H9 (cell line): ENCODE results near the gene KRTAP10-8. TPM values are rescaled to one million over a fixed set of nuclear protein-coding genes. Genes with fewer than 3 reads are reported as not detected.

ENCODE experiments used
- DNase-seq: peaks from one replicate; pipeline ENCODE4 v3.0.0-alpha.2; 2017
- H2AFZ ChIP-seq: one replicate; pipeline ENCODE4 v1.6.1; 2013; ENCODE audit warnings: mild to moderate bottlenecking, low read length, control low read depth, moderate library complexity
- H2AK5ac ChIP-seq: 2 replicates; pipeline ENCODE4 v1.6.1; 2013; ENCODE audit warnings: low read length, control low read depth, mixed read lengths; ENCODE audit not compliant: insufficient read length
- H2BK120ac ChIP-seq: one replicate; pipeline ENCODE4 v1.6.1; 2013; ENCODE audit warnings: low read depth, mild to moderate bottlenecking, low read length, control low read depth, inconsistent platforms; ENCODE audit not compliant: poor library complexity, severe bottlenecking
- H2BK12ac ChIP-seq: 2 replicates; pipeline ENCODE4 v1.6.1; 2013; ENCODE audit warnings: low read length, control low read depth, mixed read lengths, low read depth; ENCODE audit not compliant: insufficient read length
- H2BK15ac ChIP-seq: 2 replicates; pipeline ENCODE4 v1.6.1; 2013; ENCODE audit warnings: low read depth, low read length, control low read depth
- H2BK20ac ChIP-seq: one replicate; pipeline ENCODE4 v1.6.1; 2013; ENCODE audit warnings: low read depth, mild to moderate bottlenecking, low read length, control low read depth, inconsistent platforms; ENCODE audit not compliant: poor library complexity, severe bottlenecking
- H2BK5ac ChIP-seq: 2 replicates; pipeline ENCODE4 v1.6.1; 2013; ENCODE audit warnings: low read length, control low read depth, mixed read lengths; ENCODE audit not compliant: insufficient read length
- H3K14ac ChIP-seq: 2 replicates; pipeline ENCODE4 v1.6.1; 2013; ENCODE audit warnings: low read length, control low read depth; ENCODE audit not compliant: insufficient read depth
- H3K18ac ChIP-seq: 2 replicates; pipeline ENCODE4 v1.6.1; 2013; ENCODE audit warnings: low read depth, mild to moderate bottlenecking, mixed read lengths, low read length, control low read depth; ENCODE audit not compliant: insufficient read length
- H3K23ac ChIP-seq: 2 replicates; pipeline ENCODE4 v1.6.1; 2013; ENCODE audit warnings: low read length, control low read depth, mixed read lengths, low read depth; ENCODE audit not compliant: insufficient read length
- H3K23me2 ChIP-seq: 2 replicates; pipeline ENCODE4 v1.6.1; 2013; ENCODE audit warnings: low read depth, mild to moderate bottlenecking, mixed read lengths, low read length, control low read depth; ENCODE audit not compliant: insufficient read length, poor library complexity, severe bottlenecking
- H3K27ac ChIP-seq: 2 replicates; pipeline ENCODE4 v1.5.1; 2013; ENCODE audit warnings: low read length, control low read depth, mixed read lengths, low read depth; ENCODE audit not compliant: insufficient read length
- H3K27me3 ChIP-seq: 2 replicates; pipeline ENCODE4 v1.6.1; 2013; ENCODE audit warnings: low read length, control low read depth, inconsistent platforms; ENCODE audit not compliant: insufficient read depth
- H3K4ac ChIP-seq: 2 replicates; pipeline ENCODE4 v1.6.1; 2013; ENCODE audit warnings: low read depth, mild to moderate bottlenecking, control low read depth, inconsistent platforms, low read length, moderate library complexity
- H3K4me1 ChIP-seq: 2 replicates; pipeline ENCODE4 v1.6.1; 2013; ENCODE audit warnings: low read length, control low read depth, inconsistent platforms; ENCODE audit not compliant: insufficient read depth
- H3K4me2 ChIP-seq: 2 replicates; pipeline ENCODE4 v1.6.1; 2013; ENCODE audit warnings: low read length, control low read depth, mixed read lengths; ENCODE audit not compliant: insufficient read length, insufficient read depth
- H3K56ac ChIP-seq: 2 replicates; pipeline ENCODE4 v1.6.1; 2013; ENCODE audit warnings: low read depth, mild to moderate bottlenecking, mixed read lengths, low read length, control low read depth; ENCODE audit not compliant: insufficient read length
- H3K79me1 ChIP-seq: 2 replicates; pipeline ENCODE4 v1.6.1; 2013; ENCODE audit warnings: low read depth, mild to moderate bottlenecking, moderate library complexity, low read length, control low read depth, inconsistent platforms; ENCODE audit not compliant: insufficient read depth, poor library complexity, severe bottlenecking
- H3K79me2 ChIP-seq: 2 replicates; pipeline ENCODE4 v1.6.1; 2013; ENCODE audit warnings: low read length, control low read depth, inconsistent platforms; ENCODE audit not compliant: insufficient read depth
- H3K9ac ChIP-seq: 2 replicates; pipeline ENCODE4 v1.6.1; 2013; ENCODE audit warnings: low read length, control low read depth, mixed read lengths; ENCODE audit not compliant: insufficient read length; ENCODE audit errors: extremely low read depth
- H3K9me3 ChIP-seq: one replicate; pipeline ENCODE4 v1.6.1; 2013; ENCODE audit warnings: low read depth, low read length, inconsistent platforms; ENCODE audit not compliant: control insufficient read depth
- H3T11ph ChIP-seq: one replicate; pipeline ENCODE4 v1.6.1; 2013; ENCODE audit warnings: mild to moderate bottlenecking, low read length, control low read depth, inconsistent platforms
- H4K20me1 ChIP-seq: one replicate; pipeline ENCODE4 v1.6.1; 2013; ENCODE audit not compliant: control insufficient read depth, insufficient read length, insufficient read depth
- H4K5ac ChIP-seq: 2 replicates; pipeline ENCODE4 v1.6.1; 2013; ENCODE audit warnings: low read depth, mild to moderate bottlenecking, mixed read lengths, low read length, control low read depth; ENCODE audit not compliant: insufficient read length
- H4K8ac ChIP-seq: replicated peaks from 2 replicates; pipeline ENCODE4 v1.6.1; 2013; ENCODE audit warnings: low read length, control low read depth, mixed read lengths, low read depth; ENCODE audit not compliant: insufficient read length
- H4K91ac ChIP-seq: 2 replicates; pipeline ENCODE4 v1.6.1; 2013; ENCODE audit warnings: low read depth, mild to moderate bottlenecking, moderate library complexity, mixed read lengths, low read length, control low read depth; ENCODE audit not compliant: insufficient read length
- H3K27ac Mint-ChIP-seq, 3 experiments: 2 replicates in 2 of 3; 3 replicates in 1 of 3; pipeline ENCODE4 v1.8.0; 2020 to 2021; ENCODE audit warnings: mixed read lengths in 3 of 3, mild to moderate bottlenecking in 1 of 3, moderate library complexity in 1 of 3
- H3K27me3 Mint-ChIP-seq: 2 replicates; pipeline ENCODE4 v1.8.0; 2021; ENCODE audit warnings: low read depth, mild to moderate bottlenecking, moderate library complexity, mixed read lengths
- H3K36me3 Mint-ChIP-seq, 3 experiments: 2 replicates in 2 of 3; 3 replicates in 1 of 3; pipeline ENCODE4 v1.8.0; 2020 to 2021; ENCODE audit warnings: low read depth in 3 of 3, mixed read lengths in 3 of 3; ENCODE audit not compliant: insufficient read depth in 1 of 3
- H3K4me1 Mint-ChIP-seq, 2 experiments: 2 replicates each; pipeline ENCODE4 v1.8.0; 2020; ENCODE audit warnings: mixed read lengths in 2 of 2
- H3K4me3 Mint-ChIP-seq, 2 experiments: 2 replicates in 1 of 2; 3 replicates in 1 of 2; pipeline ENCODE4 v1.8.0; 2020 to 2021; ENCODE audit warnings: mild to moderate bottlenecking in 2 of 2, mixed read lengths in 2 of 2, moderate library complexity in 1 of 2
- H3K9me3 Mint-ChIP-seq, 2 experiments: 2 replicates in 1 of 2; 3 replicates in 1 of 2; pipeline ENCODE4 v1.8.0; 2020; ENCODE audit warnings: mild to moderate bottlenecking in 2 of 2, mixed read lengths in 2 of 2, moderate library complexity in 1 of 2
- CTCF ChIP-seq: fragments of 200-600 bp; sonication (generic); conservative IDR thresholded peaks from 3 replicates; pipeline ENCODE4 v1.8.0; 2021; ENCODE audit warnings: antibody characterized with exemption, mild to moderate bottlenecking
- WGBS: extraction: QIAGEN DNeasy Blood & Tissue Kit; methylation state at CpG from one replicate; pipeline ENCODE4 v1.1.7; 2013; ENCODE audit warnings: missing lambda C conversion rate, low lambda C conversion rate, mixed read lengths; ENCODE audit not compliant: insufficient read length; ENCODE audit errors: extremely low coverage; 5-methylcytosine and 5-hydroxymethylcytosine counted together
- total RNA-seq: library from RNA; stranded (reverse); gene quantifications from 2 replicates; pipeline ENCODE4 v1.2.1, GENCODE V29; 2021

The KRTAP10-8 gene
- total RNA-seq, 1 experiment from 2014 or later: not detected

GRCh38 chr21:44618909-44619308 lies 7.0 kb downstream of the KRTAP10-8 start:
- no CpG with 5 or more reads among the region's 3 CpGs for WGBS
- H2AFZ ChIP-seq: no peak overlapping the region

More at GRCh38 chr21:44618909-44619308, 7.0 kb downstream of the KRTAP10-8 start:
- Mint-ChIP-seq H3K27me3 (peaks cover 4% of the 10 kb centered on the region), H3K36me3 (peaks cover 12 to 34% (median 24%) of the 10 kb centered on the region in 3 experiments), H3K27ac (no peak overlapping the region), H3K4me1 (peaks cover 27% of the 10 kb centered on the region in 2 experiments), H3K9me3 (peaks cover 37 to 42% of the 10 kb centered on the region in 2 experiments), H3K4me3 (no peak overlapping the region)
- H2BK120ac ChIP-seq: no peak overlapping the region
- no peak overlapping the region for H2BK20ac ChIP-seq
- no peak for TF ChIP-seq CTCF
- no peak overlapping the region for H3K18ac ChIP-seq
- no peak overlapping the region for H2AK5ac ChIP-seq
- H3K4me2 ChIP-seq: no peak overlapping the region
- H3K9me3 ChIP-seq: peaks cover 4% of the 10 kb centered on the region
- no peak overlapping the region for H4K91ac ChIP-seq
- no peaks in the 10 kb centered on the region for H3K4me1 ChIP-seq
- H3T11ph ChIP-seq: no peak overlapping the region
- no peak overlapping the region for H3K4ac ChIP-seq
- H3K56ac ChIP-seq: no peak overlapping the region
- H3K9ac ChIP-seq: no peak overlapping the region
- H4K5ac ChIP-seq: no peak overlapping the region
- H3K14ac ChIP-seq: no peak overlapping the region
- H3K23ac ChIP-seq: no peak overlapping the region
- H4K20me1 ChIP-seq: no peaks in the 10 kb centered on the region
- no peaks in the 10 kb centered on the region for H3K23me2 ChIP-seq
- no peak overlapping the region for H2BK5ac ChIP-seq
- H3K79me1 ChIP-seq: no peaks in the 10 kb centered on the region
- no peak overlapping the region for H4K8ac ChIP-seq
- H3K27ac ChIP-seq: no peak overlapping the region
- no peak overlapping the region for H2BK12ac ChIP-seq
- no peaks in the 10 kb centered on the region for H3K79me2 ChIP-seq
- no peak for DNase-seq
- H3K27me3 ChIP-seq: no peaks in the 10 kb centered on the region
- H2BK15ac ChIP-seq: no peak overlapping the region
